ENCODE measurements around the gene TMPRSS6.

- TF ChIP-seq, protein P1, sequence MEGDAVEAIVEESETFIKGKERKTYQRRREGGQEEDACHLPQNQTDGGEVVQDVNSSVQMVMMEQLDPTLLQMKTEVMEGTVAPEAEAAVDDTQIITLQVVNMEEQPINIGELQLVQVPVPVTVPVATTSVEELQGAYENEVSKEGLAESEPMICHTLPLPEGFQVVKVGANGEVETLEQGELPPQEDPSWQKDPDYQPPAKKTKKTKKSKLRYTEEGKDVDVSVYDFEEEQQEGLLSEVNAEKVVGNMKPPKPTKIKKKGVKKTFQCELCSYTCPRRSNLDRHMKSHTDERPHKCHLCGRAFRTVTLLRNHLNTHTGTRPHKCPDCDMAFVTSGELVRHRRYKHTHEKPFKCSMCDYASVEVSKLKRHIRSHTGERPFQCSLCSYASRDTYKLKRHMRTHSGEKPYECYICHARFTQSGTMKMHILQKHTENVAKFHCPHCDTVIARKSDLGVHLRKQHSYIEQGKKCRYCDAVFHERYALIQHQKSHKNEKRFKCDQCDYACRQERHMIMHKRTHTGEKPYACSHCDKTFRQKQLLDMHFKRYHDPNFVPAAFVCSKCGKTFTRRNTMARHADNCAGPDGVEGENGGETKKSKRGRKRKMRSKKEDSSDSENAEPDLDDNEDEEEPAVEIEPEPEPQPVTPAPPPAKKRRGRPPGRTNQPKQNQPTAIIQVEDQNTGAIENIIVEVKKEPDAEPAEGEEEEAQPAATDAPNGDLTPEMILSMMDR (IDR thresholded peaks at IDR 0.05), result no peak
- no peak for TF ChIP-seq POLR2A (IDR thresholded peaks at IDR 0.05)
Observed at GRCh38 chr22:37127350-37127878, 17.9 kb upstream of the TMPRSS6 start.
